A673 (cell line): ENCODE results near the gene GPALPP1. TPM values are rescaled to one million over a fixed set of nuclear protein-coding genes. Genes with fewer than 3 reads are reported as not detected.
A peak's percentile ranks its signal among the peaks of the same experiment; 100 is the strongest.

ENCODE experiments used
- BruUV-seq: library from RNA; stranded (reverse); fragments of 400-500 nt; replicated peaks from 2 replicates; lab custom pipeline; 2021; lab: Mats Ljungman, UMichigan
- CTCF ChIA-PET: fragments of 300-600 bp; sonication (Branson Sonifier 250); formaldehyde crosslinking; loops from one replicate; lab custom pipeline; 2022; ENCODE audit warnings: antibody characterized with exemption; lab: Charles Lee
- POLR2A ChIA-PET: fragments of 300-600 bp; sonication (Branson Sonifier 250); formaldehyde crosslinking; loops from one replicate; lab custom pipeline; 2022; ENCODE audit warnings: antibody characterized with exemption; ENCODE audit not compliant: low non-redundant PET; lab: Charles Lee
- DNase-seq: peaks from one replicate; pipeline ENCODE4 v3.0.0-alpha.2; 2015; ENCODE audit warnings: low spot score
- H3K27ac ChIP-seq: fragments of 200-600 bp; sonication (generic); 2 replicates; pipeline ENCODE4 v1.5.1; 2016; ENCODE audit warnings: mixed run types, low read depth, mild to moderate bottlenecking, mixed read lengths, antibody characterized with exemption, low read length; ENCODE audit not compliant: poor library complexity, severe bottlenecking
- H3K27me3 ChIP-seq: fragments of 200-600 bp; sonication (generic); replicated peaks from 2 replicates; pipeline ENCODE4 v1.6.1; 2017; ENCODE audit warnings: mixed run types, low read depth, mild to moderate bottlenecking, mixed read lengths, antibody characterized with exemption, low read length; ENCODE audit not compliant: insufficient read depth, poor library complexity
- H3K36me3 ChIP-seq: fragments of 200-600 bp; sonication (generic); 2 replicates; pipeline ENCODE4 v1.6.1; 2016; ENCODE audit warnings: mixed run types, mild to moderate bottlenecking, mixed read lengths, antibody characterized with exemption, low read length; ENCODE audit not compliant: insufficient read depth, poor library complexity, severe bottlenecking
- H3K4me1 ChIP-seq: fragments of 200-600 bp; sonication (generic); 2 replicates; pipeline ENCODE4 v1.6.1; 2017; ENCODE audit warnings: mixed run types, mild to moderate bottlenecking, mixed read lengths, antibody characterized with exemption, low read length; ENCODE audit not compliant: insufficient read depth, poor library complexity, severe bottlenecking
- H3K4me3 ChIP-seq: fragments of 200-600 bp; sonication (generic); 2 replicates; pipeline ENCODE4 v1.5.1; 2016; ENCODE audit warnings: low read depth, mixed run types, mild to moderate bottlenecking, mixed read lengths, low read length; ENCODE audit not compliant: poor library complexity, severe bottlenecking
- H3K9me3 ChIP-seq: fragments of 200-600 bp; sonication (generic); 2 replicates; pipeline ENCODE4 v1.6.1; 2016; ENCODE audit warnings: mixed run types, low read depth, mild to moderate bottlenecking, mixed read lengths, antibody characterized with exemption, low read length; ENCODE audit not compliant: poor library complexity, severe bottlenecking
- EZH2 ChIP-seq: fragments of 200-600 bp; sonication (generic); IDR thresholded peaks from 2 replicates; pipeline ENCODE4 v1.6.1; 2017; ENCODE audit warnings: borderline replicate concordance, low read depth, mild to moderate bottlenecking, mixed read lengths, antibody characterized with exemption, low read length; ENCODE audit not compliant: poor library complexity, severe bottlenecking
- intact Hi-C: fragments of 100-400 bp; cut with micrococcal nuclease; formaldehyde crosslinking; loops from one replicate; pipeline ENCODE4 v1.10.0; 2022; ENCODE audit not compliant: unreplicated experiment
- total RNA-seq: library from RNA; stranded (reverse); gene quantifications from 2 replicates; pipeline ENCODE4 v1.2.3, GENCODE V29; 2021
- TF ChIP-seq, protein P1 (sequence below): fragments of 300-800, 200-600 bp; sonication (generic); conservative IDR thresholded peaks from 2 replicates; pipeline ENCODE4 v1.5.1; 2017; ENCODE audit warnings: low read depth, mild to moderate bottlenecking, antibody characterized with exemption, low read length, moderate library complexity, mixed read lengths

The GPALPP1 gene
- total RNA-seq, 1 experiment from 2014 or later, result 29.7 TPM

DNA sequence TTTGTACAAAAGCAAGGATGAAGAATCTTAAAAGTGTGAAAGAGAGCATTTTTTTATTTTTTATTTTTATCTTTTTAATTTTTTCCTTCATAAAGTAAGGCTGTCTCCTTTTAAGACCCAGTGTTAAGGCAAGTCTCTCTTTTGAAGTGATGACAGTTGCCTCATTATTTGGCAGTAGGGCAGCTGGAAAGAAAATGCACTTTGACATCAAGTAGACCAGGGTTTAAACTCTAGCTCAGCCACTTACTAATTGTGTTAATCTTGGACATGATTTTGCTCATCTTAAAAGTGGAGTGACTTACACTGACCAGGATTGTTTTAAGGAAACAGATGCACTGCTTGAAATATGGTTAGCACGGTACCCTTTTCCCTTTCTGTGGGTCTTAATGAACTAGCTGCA lies 18.5 kb downstream of the GPALPP1 start:
- Histone ChIP-seq H3K4me1 (no peaks in the 10 kb centered on the region), H3K27ac (no peak overlapping the region), H3K27me3 (no peaks in the 10 kb centered on the region), H3K36me3 (peaks cover 26% of the 10 kb centered on the region), H3K4me3 (no peak overlapping the region), H3K9me3 (no peaks in the 10 kb centered on the region)
- no peak for TF ChIP-seq EZH2
- TF ChIP-seq, protein P1, sequence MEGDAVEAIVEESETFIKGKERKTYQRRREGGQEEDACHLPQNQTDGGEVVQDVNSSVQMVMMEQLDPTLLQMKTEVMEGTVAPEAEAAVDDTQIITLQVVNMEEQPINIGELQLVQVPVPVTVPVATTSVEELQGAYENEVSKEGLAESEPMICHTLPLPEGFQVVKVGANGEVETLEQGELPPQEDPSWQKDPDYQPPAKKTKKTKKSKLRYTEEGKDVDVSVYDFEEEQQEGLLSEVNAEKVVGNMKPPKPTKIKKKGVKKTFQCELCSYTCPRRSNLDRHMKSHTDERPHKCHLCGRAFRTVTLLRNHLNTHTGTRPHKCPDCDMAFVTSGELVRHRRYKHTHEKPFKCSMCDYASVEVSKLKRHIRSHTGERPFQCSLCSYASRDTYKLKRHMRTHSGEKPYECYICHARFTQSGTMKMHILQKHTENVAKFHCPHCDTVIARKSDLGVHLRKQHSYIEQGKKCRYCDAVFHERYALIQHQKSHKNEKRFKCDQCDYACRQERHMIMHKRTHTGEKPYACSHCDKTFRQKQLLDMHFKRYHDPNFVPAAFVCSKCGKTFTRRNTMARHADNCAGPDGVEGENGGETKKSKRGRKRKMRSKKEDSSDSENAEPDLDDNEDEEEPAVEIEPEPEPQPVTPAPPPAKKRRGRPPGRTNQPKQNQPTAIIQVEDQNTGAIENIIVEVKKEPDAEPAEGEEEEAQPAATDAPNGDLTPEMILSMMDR, result no peak
- intact Hi-C loops, result no loop called here
- CTCF ChIA-PET, result no interaction called here
- no TSS peak for BruUV-seq
- DNase-seq, result no peak
- POLR2A ChIA-PET, result no interaction called here

DNA sequence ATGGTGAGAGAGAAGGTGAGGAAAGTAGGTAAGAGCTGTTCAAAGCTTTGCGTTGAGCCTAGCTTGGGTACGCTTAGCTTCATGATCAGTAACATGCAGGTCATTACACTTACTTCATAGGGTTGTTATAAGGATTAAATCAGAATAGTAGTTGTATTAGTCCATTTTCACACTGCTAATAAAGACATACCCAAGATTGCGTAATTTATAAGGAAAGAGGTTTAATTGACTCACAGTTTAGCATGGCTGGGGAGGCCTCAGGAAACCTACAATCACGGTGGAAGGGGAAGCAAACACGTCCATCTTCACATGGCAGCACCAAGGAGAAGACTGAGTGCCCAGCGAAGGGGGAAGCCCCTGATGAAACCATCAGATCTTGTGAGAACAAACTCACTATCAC lies 21.9 kb downstream of the GPALPP1 start:
- BruUV-seq, result no TSS peak
- POLR2A ChIA-PET, result no interaction called here

DNA sequence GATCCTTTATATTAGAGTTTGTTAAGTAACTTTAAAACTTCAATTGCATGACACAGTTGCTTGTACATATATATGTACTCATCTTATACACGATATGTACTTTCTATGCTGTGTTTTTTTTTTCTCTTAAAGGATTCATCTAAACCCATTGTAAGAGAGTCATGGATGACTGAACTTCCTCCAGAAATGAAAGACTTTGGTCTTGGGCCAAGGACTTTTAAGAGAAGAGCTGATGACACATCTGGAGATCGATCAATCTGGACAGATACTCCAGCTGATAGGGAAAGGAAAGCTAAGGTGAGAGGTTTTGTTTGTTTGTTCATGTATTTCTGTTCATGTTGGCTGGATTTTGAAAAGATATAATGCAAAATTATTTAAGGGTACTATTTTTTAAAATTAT lies 26.0 kb downstream of the GPALPP1 start:
- H3K27me3 ChIP-seq, result no peaks in the 10 kb centered on the region
- TF ChIP-seq, protein P1, result no peak
- TF ChIP-seq EZH2, result no peak
- no peaks in the 10 kb centered on the region for H3K4me1 ChIP-seq
- no TSS peak for BruUV-seq
- ChIA-PET POLR2A (no interaction called here), CTCF (no interaction called here)
- H3K4me3 ChIP-seq, result no peak overlapping the region
- intact Hi-C loops, result no loop called here
- no peaks in the 10 kb centered on the region for H3K9me3 ChIP-seq
- peak; percentile 12 for DNase-seq
- no peak overlapping the region for H3K27ac ChIP-seq
- peaks cover 16% of the 10 kb centered on the region for H3K36me3 ChIP-seq

More for the DNA sequence above, 21.9 kb downstream of the GPALPP1 start:
- Histone ChIP-seq H3K4me3 (no peak overlapping the region), H3K9me3 (no peaks in the 10 kb centered on the region), H3K4me1 (no peaks in the 10 kb centered on the region), H3K27ac (no peak overlapping the region), H3K27me3 (no peaks in the 10 kb centered on the region), H3K36me3 (peaks cover 37% of the 10 kb centered on the region)
- DNase-seq, result no peak
- intact Hi-C loops, result no loop called here
- no peak for TF ChIP-seq EZH2
- TF ChIP-seq, protein P1, result no peak
- CTCF ChIA-PET, result no interaction called here
